ENCODE results near the gene PAPSS1.

DNA sequence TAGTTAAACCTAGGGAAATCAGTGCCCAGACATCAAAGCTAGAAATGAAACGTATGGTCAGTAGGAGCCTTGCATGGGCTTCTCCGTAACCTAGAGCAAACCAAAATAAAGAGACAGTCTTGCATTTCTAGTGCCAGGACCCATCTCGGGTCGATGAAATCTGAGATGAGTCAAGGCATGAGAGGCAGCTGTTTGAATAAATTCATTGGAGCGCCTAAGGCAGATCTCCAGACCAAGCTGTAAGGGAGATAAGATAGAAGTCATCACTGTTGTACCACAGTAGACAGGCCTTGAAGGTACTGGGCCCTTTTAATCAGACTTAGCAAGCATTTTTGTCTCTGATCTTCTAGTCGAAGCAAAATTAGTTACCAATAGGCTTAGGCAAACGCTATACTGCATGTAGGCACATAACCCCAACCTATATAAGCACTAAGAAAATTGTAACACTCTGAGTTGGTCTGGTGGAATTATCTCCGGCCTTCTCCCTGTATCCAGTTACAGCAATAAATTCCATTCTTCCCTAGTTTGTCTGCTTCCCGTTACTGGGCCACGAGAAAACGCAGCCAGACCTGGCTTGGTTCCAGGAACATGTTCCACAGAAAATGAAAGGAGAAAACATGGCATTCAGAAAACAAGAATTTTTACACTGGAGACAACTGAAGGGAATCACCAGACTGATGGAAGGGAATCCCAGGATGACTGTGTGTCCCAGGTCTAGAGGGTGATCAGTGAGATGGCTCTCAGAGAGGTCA is 21.1 kb upstream of the PAPSS1 start:
- TF ChIP-seq, protein P1, sequence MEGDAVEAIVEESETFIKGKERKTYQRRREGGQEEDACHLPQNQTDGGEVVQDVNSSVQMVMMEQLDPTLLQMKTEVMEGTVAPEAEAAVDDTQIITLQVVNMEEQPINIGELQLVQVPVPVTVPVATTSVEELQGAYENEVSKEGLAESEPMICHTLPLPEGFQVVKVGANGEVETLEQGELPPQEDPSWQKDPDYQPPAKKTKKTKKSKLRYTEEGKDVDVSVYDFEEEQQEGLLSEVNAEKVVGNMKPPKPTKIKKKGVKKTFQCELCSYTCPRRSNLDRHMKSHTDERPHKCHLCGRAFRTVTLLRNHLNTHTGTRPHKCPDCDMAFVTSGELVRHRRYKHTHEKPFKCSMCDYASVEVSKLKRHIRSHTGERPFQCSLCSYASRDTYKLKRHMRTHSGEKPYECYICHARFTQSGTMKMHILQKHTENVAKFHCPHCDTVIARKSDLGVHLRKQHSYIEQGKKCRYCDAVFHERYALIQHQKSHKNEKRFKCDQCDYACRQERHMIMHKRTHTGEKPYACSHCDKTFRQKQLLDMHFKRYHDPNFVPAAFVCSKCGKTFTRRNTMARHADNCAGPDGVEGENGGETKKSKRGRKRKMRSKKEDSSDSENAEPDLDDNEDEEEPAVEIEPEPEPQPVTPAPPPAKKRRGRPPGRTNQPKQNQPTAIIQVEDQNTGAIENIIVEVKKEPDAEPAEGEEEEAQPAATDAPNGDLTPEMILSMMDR (IDR thresholded peaks at IDR 0.05; ENCODE audit: low read depth, low read length, poor library complexity, severe bottlenecking), result no peak
- TF ChIP-seq EZH2phosphoT487 (IDR thresholded peaks at IDR 0.05; ENCODE audit: borderline replicate concordance, low read length), result no peak

All from DOHH2 (cell line).